DMS79 (cell line): Measurements from ENCODE around the gene HOXB9.

Experiments used
- DNase-seq: peaks from one replicate; lab custom pipeline; 2025; lab: John Stamatoyannopoulos, UW

Gene HOXB9

DNA sequence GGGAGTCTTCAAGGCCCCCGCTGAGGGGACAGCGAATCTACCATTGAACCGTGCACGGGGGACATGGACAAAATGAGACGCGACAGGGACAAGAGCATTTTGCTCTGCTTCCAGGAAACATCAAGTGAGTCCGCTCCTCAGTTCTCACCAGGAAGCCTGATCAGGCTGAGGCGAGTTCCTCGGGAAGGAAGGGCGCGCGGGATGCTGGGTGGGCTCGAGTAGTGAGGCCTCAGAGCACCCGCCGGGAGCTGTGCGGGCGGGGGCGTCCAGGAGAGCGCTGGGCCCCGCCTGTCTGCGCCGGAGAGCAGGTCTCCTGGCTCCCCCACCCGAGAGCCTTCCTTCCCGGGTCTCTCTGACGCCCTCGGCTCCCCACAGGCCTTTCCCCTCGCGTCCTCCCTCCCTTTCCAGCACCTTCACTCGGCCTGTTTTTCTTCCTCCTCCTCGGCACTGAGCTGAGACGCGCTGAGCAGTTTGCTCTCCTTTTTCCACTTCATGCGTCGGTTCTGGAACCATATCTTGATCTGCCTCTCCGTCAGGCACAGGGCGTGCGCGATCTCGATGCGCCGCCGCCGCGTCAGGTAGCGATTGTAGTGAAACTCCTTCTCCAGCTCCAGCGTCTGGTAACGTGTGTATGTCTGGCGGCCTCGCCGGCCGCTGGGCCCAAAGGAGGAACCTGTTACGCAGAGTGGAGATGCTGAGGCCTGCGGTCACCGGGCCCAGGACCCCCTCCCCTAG is 30.0 kb downstream of the HOXB9 start:
- DNase-seq = no peak

DNA sequence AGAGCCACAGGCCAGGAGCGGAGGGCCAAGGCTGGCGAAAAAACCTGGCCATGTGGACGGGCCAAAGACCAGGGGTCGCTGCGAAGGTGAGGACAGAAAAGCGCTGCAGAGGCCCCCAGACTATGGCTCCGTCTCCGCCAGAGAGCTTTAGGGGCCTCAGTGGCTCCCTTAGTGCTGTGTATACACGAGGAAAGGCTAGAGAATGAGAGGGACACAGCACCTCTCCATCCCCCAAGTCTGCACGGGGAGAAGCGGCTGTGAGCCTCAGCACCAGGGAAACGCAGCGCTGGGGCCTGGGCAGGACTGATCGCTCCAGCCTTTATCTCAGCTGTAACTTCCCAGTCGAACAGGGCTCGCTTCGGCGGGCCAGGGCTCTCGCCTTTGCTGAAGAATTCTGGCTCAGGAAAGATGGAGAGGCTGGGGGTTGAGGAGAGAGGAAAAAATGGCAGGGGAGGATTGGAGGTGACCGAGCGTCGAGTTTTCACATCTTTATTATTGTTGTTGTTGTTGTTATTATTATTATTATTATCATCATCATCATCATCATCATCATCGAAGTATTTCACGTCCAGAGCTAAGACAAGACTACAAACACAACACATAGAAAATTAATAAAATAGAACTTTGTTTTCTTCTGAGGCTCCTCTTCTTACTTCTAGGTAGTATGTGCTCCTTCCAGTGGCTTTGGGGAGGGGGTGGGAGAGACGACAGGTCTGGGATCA is 30.7 kb downstream of the HOXB9 start:
- no peak for DNase-seq

DNA sequence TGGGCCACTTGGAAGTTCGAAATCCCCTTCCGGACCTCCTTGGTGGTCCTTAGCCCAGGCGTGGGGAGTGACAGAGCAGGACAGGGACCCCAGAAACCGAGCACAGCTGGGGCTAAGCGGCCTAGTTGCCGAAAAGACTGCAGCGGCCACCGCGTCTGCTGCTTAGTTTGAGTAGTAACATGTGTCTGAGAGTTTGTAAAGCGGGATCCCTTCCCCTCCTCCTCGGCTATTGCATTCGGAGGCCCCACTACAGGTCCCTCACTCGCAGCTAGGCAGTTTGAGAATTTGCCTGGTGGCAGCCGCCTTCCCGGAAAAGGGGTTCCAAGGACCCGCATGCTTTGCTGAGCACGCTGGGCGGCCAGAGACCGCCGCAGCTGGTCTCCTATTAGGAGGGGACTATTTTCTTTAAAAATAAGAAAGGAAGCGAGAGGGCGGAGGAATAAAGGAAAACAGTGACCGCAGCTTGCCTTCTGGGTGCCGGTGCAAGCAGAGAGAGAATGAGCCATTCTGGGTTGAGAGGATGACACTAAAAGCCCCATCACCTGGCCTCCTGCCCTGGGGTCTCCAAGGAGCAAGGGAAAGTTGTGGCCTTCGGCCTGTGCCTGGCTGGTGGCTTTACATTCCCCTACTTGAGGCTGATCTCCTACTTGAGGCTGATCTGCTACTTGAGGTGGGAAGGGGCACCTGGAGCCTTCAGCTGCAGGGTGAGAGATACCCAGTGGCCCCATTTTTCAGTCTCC is 31.4 kb downstream of the HOXB9 start:
- no peak for DNase-seq

DNA sequence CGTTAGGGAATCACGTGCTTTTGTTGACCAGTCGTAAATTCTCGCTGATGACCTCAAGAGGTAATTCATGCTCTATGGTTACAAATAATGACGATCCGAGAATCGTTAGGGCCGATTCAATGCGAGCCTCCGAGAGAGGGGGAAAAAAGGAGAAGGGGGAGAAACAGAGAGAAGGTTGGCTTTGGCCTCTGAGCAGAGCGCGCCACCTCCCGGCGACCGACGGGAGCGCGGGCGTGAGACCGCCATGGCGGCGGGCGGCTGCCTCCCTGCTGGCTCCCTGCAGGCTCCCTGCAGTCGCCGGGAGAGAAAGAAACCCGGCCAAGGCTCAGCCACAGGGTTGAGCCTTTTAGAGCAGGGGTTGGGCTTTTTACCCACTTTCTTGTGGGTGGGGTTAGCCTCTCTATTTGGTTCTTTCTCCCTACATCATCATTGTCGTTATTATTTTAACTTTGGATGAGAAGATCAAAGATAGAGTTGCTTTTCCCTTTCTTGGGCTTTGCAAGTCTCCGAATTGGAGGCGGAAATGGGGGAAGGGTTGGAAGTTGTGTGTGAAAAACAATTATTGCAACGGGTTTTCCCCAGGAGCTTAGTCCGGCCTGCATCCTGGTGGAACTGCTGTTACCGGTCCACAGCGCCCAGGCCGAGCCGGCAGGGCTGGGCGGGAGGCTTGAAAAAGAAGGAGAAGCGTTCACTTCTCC is 32.2 kb downstream of the HOXB9 start:
- peak; percentile 72 for DNase-seq

DNA sequence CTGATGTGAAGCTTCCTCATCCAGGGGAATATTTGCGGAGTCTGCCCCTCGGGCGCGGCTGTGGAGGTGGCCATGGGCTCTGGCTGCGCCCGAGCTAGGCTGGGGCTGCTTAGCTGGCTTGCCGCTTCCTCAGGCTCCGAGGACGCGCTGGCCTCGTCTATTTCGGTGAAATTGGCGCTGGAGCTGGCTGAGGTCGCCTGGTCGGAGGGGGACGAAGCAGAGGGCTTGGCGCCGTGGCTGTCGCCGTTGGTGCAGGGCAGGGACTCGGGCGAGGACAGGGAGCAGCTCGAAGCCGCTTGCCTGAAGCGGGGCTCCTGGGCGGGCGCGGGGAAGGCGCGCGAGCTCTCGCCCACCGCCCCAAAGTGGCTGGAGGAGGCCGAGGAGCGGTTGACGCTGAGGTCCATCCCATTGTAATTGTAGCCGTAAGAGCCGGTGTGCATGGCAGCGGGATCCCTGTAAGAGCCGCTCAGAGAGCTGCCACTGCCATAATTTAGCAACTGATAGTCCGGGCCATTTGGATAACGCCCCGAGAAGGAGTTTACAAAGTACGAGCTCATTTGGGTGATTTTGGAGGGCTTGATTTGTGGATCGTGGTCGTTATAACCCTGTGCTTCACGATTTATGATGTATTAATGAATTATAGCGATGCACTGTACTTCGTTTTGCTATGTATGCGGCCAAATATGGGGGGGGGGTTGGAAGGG is 32.9 kb downstream of the HOXB9 start, which contains the start of gene HOXB5:
Gene HOXB5, minus strand, starts transcription at position 654 of the 704 bp plus-strand sequence. Its CDS starts 97 bp downstream, at position 557.
- DNase-seq = peak; percentile 51

DNA sequence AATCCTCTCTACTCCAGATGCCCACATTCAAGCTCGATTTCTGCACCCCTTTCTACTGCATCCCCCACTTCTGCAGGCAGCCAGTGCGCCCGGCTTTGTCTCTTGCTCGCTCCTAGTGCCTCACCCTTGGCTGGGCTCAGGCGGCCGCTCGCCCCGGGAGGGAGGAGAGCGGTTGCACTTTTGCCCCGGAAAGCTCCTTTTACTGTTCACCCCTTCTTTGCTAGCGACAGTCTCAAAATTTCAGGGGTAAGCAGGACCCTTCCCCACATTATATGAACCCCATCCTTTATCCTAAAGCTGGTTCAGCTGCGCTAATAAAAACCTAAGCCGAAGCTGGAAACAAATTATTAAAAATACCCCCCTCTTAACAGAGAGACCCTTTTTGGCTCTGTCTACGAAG is 33.6 kb downstream of the HOXB9 start:
- no peak for DNase-seq

DNA sequence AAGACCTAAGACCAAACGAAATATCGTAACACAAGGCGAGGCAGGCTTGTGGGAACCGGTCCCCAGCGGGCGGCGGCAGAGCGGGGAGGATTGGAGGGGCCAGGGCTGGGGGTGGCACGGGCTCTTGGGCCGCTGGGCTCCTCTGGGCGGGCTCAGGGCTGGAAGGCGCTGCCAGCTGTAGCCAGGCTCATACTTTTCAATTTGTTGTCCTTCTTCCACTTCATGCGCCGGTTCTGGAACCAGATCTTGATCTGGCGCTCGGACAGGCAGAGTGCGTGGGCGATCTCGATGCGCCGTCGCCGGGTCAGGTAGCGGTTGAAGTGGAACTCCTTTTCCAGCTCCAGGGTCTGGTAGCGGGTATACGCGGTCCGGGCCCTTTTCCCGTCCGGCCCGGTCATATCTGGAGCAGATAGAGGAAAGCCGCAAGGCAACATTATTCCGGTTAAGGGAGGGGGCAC is 34.1 kb downstream of the HOXB9 start:
- no peak for DNase-seq

DNA sequence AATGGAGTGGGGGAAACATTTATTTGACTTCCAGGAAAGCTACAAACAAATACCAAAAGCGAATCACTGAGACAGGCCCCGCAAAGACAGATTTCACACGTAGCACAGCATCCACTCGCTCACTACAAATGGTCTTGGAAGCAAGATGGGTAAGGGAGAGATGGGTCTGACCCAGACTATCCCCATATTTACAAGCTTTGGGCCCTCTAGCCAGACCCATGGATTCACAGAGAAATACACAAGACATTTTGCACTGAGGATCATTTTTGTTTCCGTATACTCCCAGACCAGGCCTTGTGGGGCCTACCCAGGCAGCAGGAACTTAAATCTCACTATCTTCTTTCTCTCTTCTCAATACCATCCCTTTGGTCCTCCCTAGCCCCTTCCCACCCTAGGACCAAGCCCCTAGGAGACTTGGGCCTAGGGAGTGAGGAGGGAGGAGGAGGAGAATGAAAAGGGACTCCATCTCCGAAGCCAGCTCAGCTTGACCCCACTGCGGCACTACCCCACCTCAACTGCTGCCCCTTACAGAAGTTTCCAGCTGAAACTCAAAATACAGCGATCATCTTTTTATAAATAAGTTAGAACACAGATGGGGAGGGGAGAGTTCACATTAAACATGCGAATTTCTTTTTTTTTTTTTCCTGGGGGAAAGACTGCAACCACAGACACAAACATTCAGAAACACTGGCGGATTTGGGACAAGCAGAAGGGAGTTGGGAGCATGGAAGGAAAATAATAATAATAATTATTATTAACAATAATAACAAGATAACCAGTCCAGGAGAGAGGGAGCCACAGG is 34.7 kb downstream of the HOXB9 start:
- DNase-seq = no peak

DNA sequence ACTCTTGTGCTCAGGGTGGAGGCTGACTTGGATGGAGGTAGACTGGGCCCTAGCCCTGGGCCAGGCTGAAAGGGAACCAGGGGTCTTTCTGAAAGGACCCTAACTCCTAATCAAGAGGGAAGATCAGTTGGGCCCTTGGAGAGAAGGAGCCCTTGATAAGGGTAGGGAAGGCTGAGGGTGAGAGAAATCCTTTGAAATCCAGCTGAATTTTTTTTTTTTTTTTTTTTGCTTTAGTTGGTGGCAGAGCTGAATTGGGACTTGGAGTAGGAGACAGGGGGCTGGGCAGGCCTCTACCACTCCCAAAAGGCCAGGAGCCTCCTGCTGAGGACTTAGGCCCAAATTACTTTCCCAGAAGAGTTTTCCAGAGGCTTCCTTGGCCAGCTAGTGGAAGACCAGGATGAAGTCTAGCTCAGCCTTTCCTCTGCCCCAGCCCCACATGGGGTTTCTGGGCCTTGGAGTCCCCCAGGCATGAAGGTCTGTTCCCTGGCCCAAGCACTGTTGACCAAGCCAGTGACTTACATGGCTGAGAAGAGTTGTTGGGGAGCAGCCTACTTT is 35.5 kb downstream of the HOXB9 start:
- no peak for DNase-seq

DNA sequence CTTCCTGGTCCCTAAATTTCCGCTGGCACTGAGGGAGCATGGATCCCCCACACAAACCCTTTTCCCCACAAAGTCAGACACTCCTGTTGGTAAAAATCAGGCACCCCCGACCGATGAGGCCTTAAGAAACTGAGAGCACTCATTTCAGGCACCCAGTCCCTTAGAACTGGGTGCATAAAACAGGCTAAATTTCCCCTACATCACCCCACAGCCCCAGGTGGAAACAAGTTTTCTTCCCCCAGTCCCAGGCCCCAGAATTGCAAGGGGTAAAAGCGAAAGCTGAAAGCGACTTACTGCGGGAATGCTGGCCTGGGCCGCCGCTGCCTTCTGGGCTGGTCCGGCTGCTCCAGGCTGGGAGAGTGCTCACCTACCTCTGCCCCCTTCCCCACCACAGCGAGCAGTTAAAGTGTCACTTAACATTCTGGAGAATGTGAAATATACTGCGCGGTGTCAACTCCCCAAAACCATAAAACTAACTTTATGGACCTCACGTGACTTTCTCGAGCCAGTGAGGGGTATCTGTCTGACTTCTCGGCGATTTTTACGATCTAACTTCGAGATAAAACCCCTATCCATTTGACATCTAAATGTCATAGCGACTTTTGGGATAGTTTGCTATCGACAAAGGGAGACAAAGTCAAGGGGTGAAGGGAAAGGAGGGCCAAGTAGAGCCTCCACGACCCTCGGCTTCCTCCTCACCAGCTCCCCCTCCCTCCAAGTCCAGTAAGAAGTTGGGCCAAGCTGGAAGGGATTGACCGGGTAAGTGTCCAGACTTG is 36.1 kb downstream of the HOXB9 start, which contains the start of gene HOXB3:
Gene HOXB3, minus strand, starts transcription at position 411 of the 776 bp plus-strand sequence. CDS start 37,767 bp downstream, outside the sequence.
- DNase-seq = no peak

DNA sequence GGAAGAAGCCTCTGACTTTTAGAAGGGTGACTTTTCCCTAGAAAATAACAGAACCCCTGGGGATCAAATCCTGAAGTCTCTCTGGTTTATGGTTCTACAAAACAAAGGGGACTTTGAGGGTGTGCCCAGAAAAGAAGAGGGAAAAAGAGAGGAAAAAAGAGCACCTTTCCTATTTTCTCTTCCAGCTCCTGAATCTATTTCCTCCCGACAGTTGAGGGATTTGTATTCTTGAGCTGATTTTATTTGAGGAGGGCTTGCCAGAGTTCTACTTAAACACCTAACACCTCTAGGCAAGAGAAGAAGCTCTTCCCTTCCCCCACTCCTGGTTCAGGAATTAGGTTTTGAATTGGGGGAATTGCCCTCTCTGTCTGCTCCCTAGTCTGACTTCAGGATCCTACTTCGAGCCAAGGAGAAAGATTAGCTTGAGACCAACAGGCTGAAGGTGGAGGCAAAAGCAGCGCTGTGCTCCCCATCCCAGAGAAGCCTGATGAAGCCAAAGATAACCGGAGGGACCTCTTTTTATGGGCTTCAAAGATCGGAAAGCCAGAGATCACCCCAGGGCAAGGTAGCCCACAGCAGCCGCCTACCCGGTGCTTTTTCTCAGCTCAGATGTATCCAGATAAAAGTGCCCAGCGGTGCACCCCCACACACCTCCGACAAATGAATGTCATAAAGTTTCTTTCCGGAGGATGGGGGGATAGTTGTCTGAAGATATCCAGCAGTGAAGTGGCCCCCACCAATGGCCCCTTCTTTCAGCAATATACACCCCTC is 36.9 kb downstream of the HOXB9 start:
- no peak for DNase-seq

DNA sequence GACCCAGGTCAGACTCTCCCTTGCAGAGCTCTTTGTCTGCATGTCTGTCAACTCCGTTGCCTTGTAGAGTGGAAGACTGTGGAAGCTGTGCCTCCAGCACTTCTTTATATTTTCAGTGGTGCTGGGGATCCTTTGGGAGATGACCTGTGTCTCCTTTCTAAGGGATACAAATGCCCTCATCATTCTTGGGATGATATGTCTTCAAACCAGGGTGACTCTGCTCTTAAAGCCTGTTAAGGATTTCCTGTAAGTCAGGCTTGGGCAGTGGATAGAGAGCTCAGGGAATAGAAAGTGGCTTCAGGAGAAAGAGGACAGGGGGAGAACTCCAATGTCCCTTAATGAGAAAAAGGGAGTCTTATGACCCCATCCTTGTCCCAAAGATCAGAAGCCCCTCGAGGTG is 37.6 kb downstream of the HOXB9 start:
- DNase-seq = no peak

DNA sequence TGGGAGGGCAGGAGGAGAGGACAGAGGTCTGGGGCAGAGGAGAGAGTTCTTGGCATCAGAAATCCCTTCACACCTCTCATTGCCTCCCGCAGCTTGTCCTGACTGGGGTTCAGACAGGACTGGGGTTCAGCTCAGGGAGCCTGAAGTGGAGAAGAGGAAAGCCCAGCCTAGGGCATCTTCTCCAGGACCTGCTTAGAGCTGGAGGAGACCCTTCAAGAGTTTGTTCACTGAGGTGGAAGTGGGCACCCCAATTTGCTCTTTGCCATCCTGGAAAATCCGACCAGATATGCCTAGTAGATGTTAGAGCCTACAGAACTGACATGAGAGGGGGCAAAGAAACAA is 38.1 kb downstream of the HOXB9 start:
- DNase-seq = no peak

DNA sequence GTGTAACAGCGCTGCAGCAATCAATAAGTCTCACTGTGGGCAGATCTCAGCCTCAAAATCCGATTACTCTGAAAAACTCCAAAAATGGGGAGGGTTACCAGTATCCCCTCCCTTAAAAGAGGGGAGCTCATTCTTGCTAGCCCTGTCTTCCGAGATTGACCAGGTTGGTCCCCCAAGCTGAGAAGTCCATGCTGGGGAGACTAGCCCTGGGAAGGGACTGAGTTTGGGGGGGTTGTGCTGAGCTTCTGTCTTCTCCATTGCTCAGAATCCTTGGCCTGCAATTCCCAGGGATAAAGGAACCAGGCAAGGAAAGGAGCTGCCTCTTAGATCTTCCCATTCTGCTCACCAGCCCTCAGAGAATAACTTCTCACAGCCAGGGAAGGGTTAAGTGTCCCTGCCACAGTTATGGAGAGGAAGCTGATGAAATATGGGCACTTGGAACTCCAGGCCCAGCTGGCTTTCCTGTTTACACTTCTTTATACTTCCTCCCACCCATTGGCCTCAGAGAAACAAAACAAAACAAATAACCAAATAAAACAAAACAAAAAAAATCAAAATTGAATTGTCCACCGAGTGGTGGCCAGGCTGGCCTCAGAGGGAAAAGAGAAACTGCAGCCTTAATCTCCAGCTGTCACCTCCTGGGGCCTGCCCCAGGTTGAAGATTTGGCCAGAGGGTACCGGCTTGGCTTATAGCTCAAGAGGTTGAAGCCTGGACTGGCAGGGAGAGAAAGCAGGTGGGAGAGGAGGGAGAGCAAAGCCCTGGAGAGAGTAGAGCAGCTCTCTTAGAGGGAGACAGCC is 38.7 kb downstream of the HOXB9 start:
- peak; percentile 40 for DNase-seq

DNA sequence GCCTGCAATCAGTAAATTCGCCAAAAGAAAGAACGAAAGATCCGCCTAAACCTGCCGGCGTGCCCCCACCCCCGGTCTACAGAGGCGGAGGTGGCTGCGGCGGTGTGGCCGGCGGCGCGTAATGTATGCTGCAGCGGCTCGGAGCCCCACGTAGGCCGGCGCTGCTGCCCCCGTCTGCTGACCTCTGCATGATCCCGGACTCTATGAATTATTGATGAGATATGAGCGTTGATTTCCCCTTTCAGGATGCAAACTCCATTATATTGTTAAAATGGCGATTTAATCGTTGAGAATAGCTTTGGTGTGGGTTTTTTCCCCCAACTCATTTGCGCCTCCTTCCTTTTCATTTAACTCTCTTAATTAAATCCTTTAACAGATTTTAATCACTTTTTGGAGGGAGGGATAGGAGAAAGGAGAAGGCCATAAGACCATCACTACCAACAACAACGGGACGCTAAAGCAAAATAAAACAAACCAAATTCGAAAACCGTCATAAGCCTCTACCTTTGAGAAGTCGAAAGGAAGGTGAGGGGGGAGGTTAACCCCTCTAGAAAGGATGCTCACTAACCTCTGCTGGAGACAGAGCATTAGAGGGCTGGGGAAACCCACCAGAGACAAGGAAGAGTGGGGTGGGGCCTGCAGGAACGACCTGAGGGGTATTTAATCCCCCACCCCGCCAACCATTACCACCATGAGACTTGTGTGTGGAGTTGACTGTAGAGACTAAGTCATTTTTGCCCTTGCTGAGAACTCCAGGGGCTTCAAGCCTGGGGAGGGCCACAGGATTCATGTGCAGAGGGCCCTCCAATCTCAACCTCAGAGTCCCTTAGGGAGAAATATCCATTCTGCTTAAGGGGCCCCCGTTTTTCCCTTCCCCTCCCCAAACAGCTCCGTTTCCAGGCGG is 39.6 kb downstream of the HOXB9 start:
- no peak for DNase-seq

DNA sequence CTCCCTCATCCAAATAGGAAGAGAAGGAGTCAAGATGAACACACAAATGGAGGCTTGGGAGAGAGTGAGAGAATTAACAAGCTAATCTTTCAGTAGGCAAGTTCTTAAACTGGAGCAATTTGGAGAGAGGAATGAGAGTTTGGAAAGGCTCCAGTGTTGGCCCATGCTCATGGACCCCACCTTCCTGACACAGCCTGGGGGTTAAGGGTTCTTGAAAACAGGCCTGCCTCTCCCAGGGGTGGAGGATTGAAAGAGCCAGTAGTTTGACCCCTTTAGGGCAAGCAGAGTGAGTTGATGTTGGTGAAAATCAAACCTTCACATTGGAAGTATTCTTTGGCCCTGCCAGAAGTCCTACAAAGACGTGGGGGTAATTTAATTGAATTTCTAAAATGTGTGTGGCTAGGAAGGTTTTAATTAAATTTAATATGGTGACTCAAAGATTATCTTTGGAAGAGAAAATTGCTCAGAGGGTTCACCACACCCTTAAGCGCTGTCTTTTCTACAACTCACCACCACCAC is 41.9 kb downstream of the HOXB9 start:
- no peak for DNase-seq
